HCT116 (cell line): ENCODE measurements around the gene TRMT2A. TPM values are rescaled to one million over a fixed set of nuclear protein-coding genes. Genes with fewer than 3 reads are reported as not detected.

ENCODE experiments used
- CBX3 ChIP-seq: IDR thresholded peaks from 2 replicates; pipeline ENCODE4 v1.6.1; 2012; ENCODE audit warnings: low read depth
- CEBPB ChIP-seq: IDR thresholded peaks from 2 replicates; pipeline ENCODE4 v1.6.1; 2012; ENCODE audit warnings: low read depth
- EGR1 ChIP-seq: IDR thresholded peaks from 2 replicates; pipeline ENCODE4 v1.6.1; 2012; ENCODE audit warnings: low read depth
- EZH2 ChIP-seq: fragments of 200-600 bp; sonication (generic); IDR thresholded peaks from 2 replicates; pipeline ENCODE4 v1.6.1; 2017; ENCODE audit warnings: antibody characterized with exemption, mixed run types
- JUND ChIP-seq: IDR thresholded peaks from 2 replicates; pipeline ENCODE4 v1.6.1; 2012
- MAX ChIP-seq: IDR thresholded peaks from 2 replicates; pipeline ENCODE4 v1.6.1; 2012
- POLR2A ChIP-seq: IDR thresholded peaks from 2 replicates; pipeline ENCODE4 v1.7.0; 2011; ENCODE audit warnings: borderline replicate concordance; ENCODE audit not compliant: insufficient read depth, insufficient read length; ENCODE audit errors: extremely low read depth
- ZBTB33 ChIP-seq: IDR thresholded peaks from 2 replicates; pipeline ENCODE4 v1.6.1; 2011; ENCODE audit warnings: mild to moderate bottlenecking, low read length, moderate library complexity; ENCODE audit not compliant: insufficient replicate concordance; ENCODE audit errors: extremely low read depth
- total RNA-seq: library from RNA; stranded (reverse); gene quantifications from one replicate; pipeline ENCODE4 v1.2.1, GENCODE V29; 2021; ENCODE audit not compliant: unreplicated experiment
- TF ChIP-seq, protein P1 (sequence below): IDR thresholded peaks from 2 replicates; pipeline ENCODE4 v1.6.1; 2012; ENCODE audit warnings: low read depth

Gene TRMT2A
- total RNA-seq, 1 experiment from 2014 or later, result 67.3 TPM

DNA sequence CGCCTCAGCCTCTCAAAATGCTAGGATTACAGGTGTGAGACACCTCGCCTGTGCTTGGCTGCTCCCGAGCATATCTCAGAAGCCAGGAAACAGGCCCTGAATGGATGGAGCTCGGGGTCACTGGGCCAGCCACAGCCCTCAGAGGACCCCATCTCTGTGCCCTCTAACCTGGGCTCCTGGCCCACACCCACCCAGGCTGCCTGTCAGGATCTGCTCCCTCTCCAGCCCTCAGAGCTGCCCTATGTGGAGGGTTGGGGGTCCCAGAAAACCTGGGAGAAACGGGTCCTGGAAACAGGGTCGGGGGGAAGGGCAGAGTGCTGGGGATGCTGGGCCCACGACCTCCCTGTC lies 39.0 kb upstream of the TRMT2A start (continued):
- TF ChIP-seq MAX (no peak), ZBTB33 (no peak), POLR2A (no peak), JUND (no peak), EZH2 (no peak), CEBPB (no peak), EGR1 (no peak), CBX3 (no peak)
- TF ChIP-seq, protein P1, sequence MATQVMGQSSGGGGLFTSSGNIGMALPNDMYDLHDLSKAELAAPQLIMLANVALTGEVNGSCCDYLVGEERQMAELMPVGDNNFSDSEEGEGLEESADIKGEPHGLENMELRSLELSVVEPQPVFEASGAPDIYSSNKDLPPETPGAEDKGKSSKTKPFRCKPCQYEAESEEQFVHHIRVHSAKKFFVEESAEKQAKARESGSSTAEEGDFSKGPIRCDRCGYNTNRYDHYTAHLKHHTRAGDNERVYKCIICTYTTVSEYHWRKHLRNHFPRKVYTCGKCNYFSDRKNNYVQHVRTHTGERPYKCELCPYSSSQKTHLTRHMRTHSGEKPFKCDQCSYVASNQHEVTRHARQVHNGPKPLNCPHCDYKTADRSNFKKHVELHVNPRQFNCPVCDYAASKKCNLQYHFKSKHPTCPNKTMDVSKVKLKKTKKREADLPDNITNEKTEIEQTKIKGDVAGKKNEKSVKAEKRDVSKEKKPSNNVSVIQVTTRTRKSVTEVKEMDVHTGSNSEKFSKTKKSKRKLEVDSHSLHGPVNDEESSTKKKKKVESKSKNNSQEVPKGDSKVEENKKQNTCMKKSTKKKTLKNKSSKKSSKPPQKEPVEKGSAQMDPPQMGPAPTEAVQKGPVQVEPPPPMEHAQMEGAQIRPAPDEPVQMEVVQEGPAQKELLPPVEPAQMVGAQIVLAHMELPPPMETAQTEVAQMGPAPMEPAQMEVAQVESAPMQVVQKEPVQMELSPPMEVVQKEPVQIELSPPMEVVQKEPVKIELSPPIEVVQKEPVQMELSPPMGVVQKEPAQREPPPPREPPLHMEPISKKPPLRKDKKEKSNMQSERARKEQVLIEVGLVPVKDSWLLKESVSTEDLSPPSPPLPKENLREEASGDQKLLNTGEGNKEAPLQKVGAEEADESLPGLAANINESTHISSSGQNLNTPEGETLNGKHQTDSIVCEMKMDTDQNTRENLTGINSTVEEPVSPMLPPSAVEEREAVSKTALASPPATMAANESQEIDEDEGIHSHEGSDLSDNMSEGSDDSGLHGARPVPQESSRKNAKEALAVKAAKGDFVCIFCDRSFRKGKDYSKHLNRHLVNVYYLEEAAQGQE, result no peak
